GM12872 (cell line): Measurements from ENCODE around the gene GFRA4.

ENCODE experiments used
- CTCF ChIP-seq: IDR thresholded peaks from 3 replicates; pipeline ENCODE4 v1.5.1; 2011; ENCODE audit warnings: low read depth, mild to moderate bottlenecking, low read length, moderate library complexity; ENCODE audit not compliant: insufficient read depth

GFRA4 gene

GRCh38 chr20:3678856-3679720, 15.9 kb upstream of the GFRA4 start:
- TF ChIP-seq CTCF: no peak

GRCh38 chr20:3678198-3678597, 15.0 kb upstream of the GFRA4 start:
- TF ChIP-seq CTCF: no peak

- no peak for TF ChIP-seq CTCF
Measured at GRCh38 chr20:3677733-3678132, 14.5 kb upstream of the GFRA4 start.

GRCh38 chr20:3674995-3675900, 12.0 kb upstream of the GFRA4 start:
- TF ChIP-seq CTCF: no peak

- no peak for TF ChIP-seq CTCF
Measured at GRCh38 chr20:3674447-3674846, 11.2 kb upstream of the GFRA4 start.

- TF ChIP-seq CTCF: no peak
Measured at GRCh38 chr20:3673221-3674070, 10.2 kb upstream of the GFRA4 start.

GRCh38 chr20:3672547-3673171, 9.5 kb upstream of the GFRA4 start:
- no peak for TF ChIP-seq CTCF
